Measurements from ENCODE around the gene CEBPG.

CEBPG gene

DNA sequence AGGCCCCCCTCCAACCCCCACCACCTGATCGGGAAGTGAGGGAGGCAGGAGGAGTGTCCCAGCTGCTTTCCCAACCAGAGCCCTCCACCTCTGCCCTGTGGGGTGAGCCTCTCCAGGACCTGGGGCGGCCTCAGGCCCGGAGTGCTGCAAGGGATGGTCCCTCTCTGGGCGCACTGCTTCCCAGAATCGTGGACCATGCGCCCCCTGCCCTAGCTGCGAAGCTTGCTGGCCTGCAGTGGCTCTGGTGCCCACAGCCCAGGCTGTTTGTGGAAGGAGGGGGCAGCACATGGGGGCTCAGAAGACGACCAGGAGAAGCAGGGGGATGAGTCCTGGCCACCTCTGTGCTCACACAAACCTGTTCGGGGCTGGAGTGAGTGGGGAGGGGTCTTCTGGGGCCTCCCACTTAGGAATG lies 33.6 kb downstream of the CEBPG start:
- DNase-seq (ENCODE audit: low spot score) = no peak

DNA sequence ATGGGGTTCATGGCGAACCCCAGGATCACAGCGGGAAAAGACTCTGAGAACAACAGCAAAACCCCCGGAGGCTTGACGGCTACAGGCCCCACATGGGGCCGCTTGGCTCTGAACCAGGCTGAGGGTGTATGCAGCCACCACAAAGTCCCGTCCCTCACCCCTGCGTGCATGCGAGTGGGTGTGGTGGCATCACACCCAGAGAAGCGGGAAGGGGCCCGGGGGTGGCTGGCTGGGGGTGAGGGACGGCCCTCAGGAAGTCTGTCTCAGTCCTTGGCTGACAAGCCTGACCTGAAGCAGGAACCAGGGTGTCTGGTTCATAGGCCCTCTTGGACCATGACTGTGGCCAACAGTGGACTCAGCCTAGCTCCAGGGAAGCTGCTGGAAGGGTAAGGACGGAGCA lies 34.2 kb downstream of the CEBPG start:
- no peak for DNase-seq (ENCODE audit: low spot score)

DNA sequence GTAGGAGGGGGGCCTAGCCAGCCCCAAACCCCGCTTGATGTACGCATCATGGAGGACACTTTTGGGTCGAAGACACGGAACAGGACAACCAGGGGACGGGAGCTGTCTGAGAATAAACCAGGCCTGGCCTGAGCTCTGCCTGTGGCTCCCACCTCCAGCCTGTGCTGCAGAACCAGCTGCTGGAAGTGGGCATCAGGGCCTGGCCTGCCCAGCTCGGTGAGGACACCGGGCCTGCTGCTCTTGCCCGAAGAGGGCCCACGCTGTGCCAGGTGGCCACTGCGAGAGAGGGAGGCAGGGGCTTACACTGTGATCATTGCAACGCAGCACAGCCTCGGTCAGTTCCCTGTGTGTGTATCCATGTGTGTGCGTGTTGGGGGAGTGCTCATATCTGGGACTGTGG lies 34.6 kb downstream of the CEBPG start:
- no peak for DNase-seq (ENCODE audit: low spot score)

DNA sequence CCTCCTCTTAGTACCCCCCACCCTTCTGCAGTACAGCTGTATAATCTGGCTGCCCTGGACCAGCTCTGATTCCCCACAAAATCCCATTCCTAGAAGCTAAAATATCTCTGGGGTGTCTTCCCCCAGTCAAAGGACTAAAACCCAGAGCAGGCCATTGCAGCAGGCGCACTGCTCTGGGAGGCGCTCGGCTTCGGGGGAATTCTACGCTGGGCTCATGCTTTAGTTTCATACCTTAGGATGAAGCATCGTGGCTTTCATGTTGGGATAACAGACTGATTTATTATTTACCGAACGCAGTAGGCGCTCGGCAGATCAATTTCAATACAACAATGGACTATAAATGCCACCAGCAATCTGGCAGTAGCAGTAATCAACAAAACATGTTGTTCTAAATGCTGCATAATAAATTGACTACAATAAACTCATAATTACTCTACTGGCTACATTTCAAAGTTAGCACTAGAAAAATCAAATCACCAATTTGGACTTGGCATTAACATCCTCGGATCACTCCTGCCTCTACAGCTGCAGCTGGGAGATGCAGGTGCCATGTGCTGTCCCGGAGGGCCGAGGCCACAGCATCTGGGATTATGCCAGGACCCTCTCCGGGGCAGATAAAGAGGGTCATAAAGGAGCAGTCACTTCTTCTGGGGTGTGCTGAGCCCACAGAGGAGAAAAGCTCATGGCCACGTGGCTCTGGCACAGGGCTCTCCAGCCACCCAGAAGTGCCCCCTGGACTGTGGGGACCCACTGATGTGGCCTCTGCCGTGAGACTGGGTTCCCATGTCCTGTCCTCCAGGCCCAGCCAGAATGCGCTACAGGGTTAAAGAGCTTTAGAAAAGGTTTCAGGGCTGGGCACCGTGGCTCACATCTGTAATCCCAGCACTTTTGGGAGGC lies 35.3 kb downstream of the CEBPG start:
- no peak for DNase-seq (ENCODE audit: low spot score)

DNA sequence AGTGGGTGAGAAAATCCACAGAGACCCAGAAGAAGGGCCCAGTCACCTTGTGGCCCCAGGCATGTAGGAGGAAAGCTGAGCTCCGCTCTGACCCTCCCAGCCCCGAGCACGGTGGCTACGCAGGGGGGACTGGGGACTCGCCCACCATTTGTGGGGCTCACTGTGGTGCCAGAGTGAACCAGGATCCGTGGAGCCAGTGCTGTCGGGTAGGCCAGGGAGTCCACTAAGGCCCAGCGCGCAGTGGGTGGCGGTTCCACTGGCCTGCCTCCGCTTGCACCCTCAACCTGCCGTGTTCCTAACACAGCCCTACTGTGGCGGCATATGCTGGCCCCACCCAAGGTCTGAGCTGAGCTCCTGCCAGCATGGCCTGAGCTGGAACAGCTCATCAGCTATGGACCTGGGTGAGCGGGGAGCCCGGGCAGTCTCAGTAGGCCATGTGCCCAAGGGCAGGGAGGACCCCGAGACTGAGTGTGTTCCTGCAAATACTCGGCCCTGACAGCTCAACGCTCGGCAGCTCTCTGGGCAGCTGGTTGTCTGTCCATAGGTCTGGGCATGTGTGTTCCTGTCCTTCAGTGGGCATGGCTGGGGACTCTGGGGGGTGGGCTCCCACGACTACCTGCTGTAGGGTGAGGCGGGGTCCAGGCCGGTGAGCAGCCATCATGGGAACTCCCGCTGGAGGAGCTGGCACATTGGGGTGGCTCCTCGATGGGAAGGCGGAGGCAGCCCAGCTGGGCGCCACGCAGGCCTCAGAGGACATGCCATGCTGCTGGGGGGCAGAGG lies 36.6 kb downstream of the CEBPG start:
- no peak for DNase-seq (ENCODE audit: low spot score)

DNA sequence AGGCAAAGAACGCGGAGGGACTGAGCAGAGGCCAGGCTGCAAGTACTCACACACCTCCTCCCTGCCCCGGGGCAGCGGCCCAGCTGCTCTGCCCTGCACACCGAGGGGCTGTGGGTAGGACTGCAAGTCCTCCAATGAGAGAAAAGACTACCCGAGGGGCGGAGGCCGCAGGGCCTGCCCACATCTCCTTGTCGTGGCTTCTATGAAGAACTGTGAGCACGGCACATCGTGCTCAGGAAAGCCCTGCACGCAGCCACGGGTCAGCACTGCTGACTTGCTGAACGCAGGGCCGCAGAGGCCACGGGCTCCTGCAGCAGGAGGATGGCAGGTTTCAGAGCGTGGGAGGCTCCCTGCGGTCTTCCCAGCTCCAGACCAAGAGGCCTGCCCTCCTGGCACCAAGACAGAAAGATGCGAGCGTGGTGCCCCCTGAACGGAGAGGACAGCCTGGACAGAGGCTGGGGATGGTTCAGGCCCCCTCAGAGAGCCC lies 37.4 kb downstream of the CEBPG start:
- DNase-seq (ENCODE audit: low spot score) = no peak

DNA sequence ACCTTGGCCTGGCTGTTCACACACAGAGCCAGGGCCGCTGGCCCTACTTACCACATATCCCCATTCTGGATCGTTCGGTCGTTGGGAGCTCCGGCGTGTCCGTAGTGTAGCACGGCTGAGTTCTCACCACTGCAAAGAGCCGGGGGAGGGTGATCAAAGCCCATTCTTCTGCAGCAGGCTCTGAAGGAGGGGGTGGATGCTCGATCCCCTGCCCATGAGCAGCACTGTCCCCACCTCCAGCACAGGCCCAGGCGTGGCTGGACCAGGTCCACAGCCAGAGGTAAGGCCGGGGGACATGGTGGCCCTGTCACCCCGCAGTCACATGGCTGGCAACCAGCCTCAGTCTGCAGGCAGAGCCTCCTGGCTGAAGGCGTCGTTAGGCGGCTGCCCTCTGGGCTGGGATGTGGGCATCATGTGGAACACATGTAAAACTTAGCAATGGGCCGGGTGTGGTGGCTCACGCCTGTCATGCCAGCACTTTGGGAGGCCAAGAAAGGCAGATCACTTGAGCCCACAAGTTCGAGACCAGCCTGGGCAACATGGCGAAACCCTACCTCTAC lies 38.2 kb downstream of the CEBPG start:
- DNase-seq (ENCODE audit: low spot score) = no peak

DNA sequence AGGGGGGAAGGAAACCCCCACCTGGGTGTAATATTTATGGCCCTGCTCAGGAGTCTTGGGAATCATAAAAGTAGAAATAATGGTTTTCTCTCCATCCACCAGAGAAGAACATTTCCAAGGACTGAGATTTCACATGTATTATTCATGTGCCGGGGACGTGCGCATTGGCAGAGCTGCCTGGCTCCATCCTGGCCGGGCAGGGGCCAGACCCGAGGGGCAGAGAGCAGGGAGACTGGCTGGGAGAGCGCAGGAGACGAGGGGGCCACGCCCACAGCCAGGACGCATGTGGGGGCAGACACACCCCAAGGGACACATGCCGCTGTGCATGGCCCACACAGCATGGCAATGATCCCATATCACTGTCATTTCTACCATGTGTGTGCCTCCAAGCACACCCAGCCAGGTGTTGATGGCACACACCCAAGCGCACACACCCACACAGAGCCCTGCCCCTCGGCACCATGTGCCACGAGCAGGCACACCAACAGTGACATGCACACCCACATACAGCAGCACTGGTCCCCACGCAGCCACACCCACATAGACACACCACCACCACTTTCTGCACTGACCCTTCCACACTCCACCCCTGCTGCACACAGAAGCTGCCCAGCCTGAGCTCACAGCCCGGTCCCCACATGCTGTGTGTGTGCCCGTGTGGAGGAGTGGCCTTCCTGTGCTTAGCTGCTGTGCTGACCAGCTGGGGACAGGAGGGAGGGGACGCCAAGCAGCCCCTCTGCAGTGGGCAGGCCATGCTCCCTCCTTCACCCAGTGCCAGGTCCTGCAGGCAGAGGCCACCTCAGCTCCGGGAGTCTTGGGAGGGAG lies 39.3 kb downstream of the CEBPG start:
- DNase-seq (ENCODE audit: low spot score) = no peak

DNA sequence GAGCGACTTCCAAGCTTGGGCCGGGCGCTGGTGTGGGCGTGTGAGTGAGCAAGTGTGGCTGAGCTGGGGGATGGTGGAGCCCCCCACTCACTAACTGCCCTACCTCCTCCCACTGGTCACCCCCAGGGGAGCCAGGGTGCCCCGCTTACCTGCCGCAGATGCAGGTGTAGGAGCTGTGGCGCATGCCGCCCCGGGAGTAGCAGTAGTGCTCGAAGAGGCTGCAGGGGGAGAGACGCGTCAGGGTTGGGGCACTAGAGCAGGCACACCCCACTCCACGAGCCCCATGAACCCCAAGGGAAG lies 39.9 kb downstream of the CEBPG start:
- DNase-seq (ENCODE audit: low spot score) = no peak

DNA sequence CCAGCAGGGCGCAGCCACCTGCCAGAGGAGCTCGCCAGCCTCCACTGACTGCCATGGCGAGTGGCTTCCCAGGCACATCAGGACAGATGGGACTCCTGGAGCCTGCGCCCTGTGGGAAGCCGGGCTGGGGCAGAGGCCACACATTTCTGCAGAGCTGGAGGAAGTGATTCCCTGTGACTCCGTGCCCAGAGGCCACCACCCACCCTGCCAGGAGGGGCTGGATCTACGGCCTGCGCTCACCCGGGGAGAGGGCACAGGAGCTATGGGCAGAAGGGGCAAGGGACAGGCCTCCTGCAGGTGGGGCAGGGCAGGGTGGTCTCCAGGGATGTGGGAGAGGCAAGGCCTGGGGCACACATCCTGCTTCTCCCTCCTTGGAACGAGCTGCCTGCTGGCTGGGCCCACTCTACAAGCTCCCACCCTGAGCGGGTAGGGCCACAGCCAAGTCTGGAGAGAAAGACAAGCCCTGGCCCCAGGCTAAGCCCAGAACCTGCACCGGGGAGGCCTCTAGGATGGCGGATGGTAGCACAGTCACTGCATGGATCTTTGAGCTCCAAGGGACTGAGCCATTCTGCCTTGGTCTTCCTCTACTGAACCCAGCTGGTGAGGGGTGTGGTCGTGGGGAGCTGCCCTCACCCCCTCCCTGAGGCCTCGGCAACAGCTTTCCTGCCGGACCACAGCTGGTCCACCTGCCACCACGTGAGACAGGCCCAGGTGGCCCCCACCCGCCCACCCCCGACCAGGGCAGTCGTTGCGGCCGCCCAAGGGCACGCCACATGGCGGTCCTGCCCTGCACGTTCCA lies 40.6 kb downstream of the CEBPG start:
- no peak for DNase-seq (ENCODE audit: low spot score)

DNA sequence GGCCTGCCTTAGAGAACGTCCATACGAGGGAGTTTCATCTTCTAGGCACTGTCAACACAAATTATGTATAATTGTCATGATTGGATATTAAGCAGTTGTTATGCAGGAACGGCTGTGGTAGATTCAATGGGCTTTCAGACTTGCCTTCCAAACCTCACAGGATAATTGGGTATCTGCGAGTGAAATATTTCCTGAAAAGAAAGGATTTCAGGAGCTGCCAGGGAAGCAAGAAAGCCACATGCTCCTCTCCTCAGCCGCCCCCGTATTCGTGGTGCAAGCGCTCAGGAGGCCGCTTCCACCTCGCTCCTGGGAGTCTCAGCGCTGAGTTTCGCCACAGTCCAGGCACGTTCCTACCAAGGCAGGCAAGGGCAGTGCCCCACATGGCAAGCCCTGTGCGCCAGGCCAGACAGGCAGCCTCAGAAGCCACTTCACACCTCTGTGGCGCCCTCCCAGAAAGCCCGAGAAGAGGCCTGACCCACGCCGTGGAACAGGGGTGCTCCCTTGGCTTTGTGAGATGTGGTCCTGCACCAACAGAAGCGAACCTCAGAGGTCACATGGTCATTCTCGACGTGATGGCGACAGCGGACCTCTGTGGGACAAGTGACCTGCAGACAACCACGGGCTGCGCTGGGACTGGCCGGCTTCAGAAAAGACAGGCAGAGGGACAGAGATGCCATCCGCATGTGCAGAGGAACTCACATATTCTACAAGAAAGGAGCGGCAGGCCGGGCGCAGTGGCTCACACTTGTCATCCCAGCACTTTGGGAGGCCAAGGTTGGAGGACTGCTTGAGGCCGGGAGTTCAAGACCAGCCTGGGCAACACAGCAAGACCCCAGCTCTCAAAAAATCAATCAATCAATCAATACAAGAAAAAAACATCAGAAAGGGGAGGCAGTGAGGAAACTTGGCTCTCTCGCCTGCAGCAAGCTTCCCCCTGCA lies 41.4 kb downstream of the CEBPG start:
- DNase-seq (ENCODE audit: low spot score) = no peak

DNA sequence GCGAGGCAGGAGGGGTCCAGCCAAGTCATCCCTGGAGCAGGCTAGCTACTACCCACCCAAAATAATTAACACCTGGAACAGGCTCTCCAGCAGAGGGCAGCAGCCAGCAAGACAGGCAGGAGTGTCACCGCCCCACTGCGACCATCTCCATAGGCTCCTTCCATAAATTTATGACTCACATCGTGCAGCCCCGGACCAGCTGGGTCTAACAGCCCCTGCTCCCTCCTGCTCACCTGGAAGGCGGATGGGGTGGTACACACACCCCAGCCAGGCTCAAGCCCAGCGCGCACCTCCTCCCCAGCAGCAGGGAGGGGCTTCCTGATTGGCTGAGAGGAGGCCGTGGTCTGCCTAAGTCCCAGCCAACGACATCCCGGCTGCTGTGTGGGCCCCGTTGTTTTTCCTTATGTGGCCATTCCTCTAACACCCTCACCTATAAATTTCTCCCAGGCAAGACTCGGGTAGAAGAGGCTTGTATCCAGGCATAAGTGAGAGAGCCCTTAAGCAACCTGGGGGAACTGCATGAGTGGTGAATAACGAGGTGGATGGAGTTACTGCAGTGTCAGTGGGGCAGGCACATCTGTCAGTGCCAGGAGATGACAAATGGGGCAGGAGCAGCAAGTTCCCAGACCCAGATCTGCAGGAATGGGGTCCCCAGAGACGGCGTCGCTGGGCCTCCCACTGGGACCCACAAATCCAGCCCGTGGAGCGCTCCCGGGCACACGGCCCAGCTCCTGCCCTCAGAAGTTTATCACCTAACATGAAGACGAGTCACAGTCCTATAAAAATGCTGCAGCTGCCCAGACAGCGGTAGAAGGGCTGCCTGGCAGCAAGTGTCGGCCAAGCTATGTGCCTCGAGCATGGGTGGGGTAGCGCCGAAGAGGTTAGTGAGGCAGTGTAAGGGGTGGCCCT lies 43.1 kb downstream of the CEBPG start:
- peak; percentile 66 for DNase-seq (ENCODE audit: low spot score)

DNA sequence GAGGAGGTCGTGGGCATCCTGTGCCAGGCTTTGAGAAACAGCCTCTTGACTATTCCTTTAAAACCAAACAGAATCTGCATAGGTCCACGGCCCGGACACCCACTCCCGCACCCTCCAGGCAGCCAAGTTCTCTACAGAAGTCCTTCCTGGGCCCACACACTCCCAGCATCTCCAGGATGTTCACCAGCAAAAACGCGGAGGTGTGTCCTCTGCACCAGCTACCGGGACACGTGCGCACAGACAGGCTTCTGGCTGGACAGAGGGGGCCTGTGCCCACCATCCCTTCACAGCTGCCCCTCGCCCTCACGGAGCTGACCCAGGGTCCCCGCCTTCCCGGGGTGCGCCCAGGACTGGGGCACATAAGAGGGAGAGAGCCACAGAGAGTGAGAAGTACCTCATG lies 44.2 kb downstream of the CEBPG start:
- DNase-seq (ENCODE audit: low spot score) = no peak

DNA sequence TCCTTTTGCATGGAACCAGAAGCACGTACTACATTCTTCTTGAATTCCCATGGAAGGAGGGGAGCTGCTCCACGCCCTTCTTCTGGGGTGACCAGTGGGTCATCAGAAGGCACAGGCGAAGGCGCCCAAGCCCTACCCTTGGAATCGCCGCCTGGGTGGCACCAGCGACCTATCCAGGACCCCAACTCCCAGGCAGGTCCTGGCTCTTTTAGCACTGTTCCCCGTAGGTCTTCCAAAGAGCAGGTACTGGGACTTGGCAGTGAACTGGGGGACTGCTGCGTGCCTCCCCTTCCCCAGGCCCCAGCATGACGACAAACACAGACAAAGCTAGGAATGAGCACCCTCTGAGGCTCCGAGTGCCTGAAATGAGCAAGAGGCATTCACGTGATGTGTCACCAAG lies 45.0 kb downstream of the CEBPG start:
- DNase-seq (ENCODE audit: low spot score) = no peak

DNA sequence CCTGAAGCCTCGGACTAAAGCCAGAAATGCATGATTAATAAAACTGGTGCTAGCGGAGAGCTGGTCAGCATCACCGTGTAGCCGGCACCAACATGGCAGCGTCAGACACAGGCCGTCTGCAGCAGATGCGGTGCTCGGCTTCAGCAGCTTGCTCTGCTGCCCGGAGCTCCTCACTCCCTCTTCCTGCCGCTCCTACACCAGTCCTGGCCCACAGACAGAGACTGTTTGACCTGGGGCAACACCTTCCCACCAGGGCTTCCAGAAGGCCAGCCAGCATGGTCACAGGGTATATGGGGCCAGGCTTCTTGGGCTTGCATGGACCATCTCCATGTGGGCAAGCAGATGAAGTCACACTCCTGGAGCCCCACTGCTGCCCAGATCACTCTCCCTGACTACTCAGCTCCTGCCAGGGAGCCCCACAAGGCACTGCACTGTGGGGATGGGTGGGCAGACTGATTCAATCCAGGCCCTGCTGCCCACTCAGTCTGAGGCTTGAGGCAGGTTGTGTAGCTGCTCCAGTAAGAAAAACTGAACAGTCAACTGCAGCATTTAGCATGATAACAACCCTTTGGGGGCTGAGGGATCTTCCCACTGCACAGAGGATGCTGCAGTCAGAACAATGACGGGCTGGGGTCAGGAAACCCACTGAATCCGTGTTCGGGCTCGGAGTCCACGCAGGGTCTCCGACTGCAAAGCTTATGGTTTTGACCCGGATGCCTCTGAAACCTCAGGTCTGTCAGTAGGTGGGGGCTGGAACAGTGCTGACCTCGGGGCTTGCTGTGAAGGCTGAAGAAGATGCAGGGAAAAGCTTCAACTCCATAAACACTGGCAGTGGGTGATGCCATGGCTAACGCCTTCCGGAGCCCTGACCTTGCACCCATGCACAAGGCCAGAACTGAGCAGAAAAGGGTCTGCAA lies 45.6 kb downstream of the CEBPG start:
- DNase-seq (ENCODE audit: low spot score) = no peak

DNA sequence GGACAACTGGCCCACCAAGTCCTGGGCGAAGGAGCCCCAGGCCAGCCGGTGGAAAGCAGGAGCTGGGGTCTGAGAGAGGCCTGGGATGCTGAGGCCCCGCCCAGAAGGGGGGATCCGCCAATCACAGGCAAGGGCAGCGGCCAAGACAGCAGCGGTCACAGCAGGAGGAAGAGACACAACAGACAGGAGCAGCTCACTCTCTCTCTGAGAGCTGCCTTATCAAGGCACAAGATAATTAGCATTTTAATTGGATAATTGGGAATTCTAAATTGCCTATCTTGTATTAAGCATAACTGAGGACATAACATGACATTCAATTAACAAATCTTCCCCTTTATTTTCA lies 46.2 kb downstream of the CEBPG start:
- no peak for DNase-seq (ENCODE audit: low spot score)

DNA sequence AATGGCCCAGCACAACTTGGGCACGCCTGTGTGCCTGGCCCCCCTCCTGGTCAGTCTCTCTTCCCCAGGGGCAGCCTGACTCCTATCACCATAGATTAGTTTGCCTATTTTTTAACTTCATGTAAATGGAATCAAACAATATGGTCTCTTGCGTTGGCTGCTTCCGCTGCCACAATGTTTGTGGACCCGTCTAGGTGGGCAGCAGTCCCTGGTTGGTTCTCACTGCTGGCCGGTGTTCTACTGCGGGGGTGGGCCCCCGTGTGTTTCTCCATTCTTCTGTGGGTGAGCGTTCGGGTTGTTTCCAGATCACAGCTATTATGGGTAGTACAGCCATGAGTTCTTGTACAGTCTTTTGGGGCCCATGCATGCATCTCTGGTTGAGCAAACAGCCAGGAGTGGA lies 47.3 kb downstream of the CEBPG start:
- no peak for DNase-seq (ENCODE audit: low spot score)

DNA sequence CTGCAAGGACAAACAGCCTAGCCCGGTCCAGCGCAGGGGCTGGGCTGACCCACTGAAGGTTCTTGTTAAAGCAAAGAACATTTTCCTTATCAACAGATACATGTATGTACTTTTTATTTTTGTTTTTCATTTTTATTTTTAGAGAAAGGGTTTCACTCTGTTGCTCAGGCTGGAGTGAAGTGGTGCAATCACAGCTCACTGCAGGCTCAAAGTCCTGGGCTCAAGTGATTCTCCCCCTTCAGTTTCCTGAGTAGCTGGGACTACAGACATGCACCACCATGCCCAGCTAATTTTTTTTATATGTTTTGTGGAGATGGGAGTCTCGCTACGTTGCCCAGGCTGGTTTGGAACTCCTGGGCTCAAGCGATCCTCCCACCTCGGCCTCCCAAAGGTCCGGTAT lies 47.9 kb downstream of the CEBPG start:
- no peak for DNase-seq (ENCODE audit: low spot score)

Measured in COLO829 (cell line).